Skeletal muscle satellite cell (primary cell): ENCODE measurements around the gene HP1BP3.
A peak's percentile ranks its signal among the peaks of the same experiment; 100 is the strongest.

Experiments used
- H3K27me3 ChIP-seq: 2 replicates; pipeline ENCODE4 v1.7.0; 2013; ENCODE audit warnings: low read length; ENCODE audit not compliant: control insufficient read depth, insufficient read depth
- H3K36me3 ChIP-seq: 2 replicates; pipeline ENCODE4 v1.7.0; 2013; ENCODE audit warnings: mild to moderate bottlenecking, control low read depth, low read length; ENCODE audit not compliant: insufficient read depth
- H3K4me1 ChIP-seq: 2 replicates; pipeline ENCODE4 v1.7.0; 2013; ENCODE audit warnings: low read length; ENCODE audit not compliant: control insufficient read depth, insufficient read depth
- H3K4me2 ChIP-seq: 2 replicates; pipeline ENCODE4 v1.7.0; 2013; ENCODE audit warnings: mild to moderate bottlenecking, low read length
- H3K4me3 ChIP-seq: 2 replicates; pipeline ENCODE4 v1.7.0; 2013; ENCODE audit warnings: low read length
- H3K9ac ChIP-seq: 2 replicates; pipeline ENCODE4 v1.7.0; 2013; ENCODE audit warnings: mild to moderate bottlenecking, low read depth, low read length, moderate library complexity
- H3K9me3 ChIP-seq: replicated peaks from 2 replicates; pipeline ENCODE4 v1.7.0; 2013; ENCODE audit warnings: mild to moderate bottlenecking, control low read depth, low read length

The HP1BP3 gene

DNA sequence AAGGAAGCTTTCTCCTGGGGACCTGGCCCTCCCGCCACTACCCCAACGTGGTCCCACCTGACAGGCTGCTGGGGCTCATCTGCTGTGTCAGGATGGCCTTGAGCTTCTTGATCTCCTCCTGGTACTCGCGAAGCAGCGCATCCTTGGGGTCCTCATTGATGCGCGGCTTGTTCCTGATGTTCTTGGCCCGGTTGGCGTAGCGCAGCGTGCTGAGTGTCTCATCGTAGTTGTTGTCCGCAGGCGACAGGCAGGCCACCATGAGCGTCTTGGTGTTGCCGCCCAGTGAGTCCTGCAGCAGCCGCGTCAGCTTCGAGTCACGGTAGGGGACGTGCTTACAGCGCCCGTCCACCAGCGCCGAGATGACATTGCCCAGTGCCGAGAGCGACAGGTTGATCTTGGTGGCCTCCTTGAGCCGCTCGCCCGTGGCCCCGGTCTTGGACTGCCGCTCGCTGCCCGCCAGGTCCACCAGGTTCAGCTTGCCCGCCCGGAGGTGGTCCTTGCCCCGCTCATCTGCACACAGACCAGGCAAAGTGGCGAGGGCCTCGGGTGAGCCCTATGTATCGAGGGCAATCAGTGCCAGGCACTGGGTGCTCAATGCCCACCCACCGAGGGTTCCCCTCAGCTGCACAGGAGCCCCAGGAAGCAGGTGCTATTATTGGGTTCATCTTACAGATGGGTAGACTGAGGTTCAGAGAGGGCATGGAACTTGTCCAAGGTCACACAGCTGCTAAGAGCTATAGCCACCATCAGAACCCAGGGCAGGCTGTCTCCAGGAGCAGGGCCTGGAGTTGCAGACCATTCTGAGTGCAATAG is 82.5 kb downstream of the HP1BP3 start:
- no peaks in the 10 kb centered on the region for H3K27me3 ChIP-seq
- no peak overlapping the region for H3K4me2 ChIP-seq
- H3K36me3 ChIP-seq: no peaks in the 10 kb centered on the region
- peaks cover 3% of the 10 kb centered on the region for H3K4me1 ChIP-seq
- H3K9ac ChIP-seq: no peak overlapping the region
- H3K4me3 ChIP-seq: no peak overlapping the region
- no peaks in the 10 kb centered on the region for H3K9me3 ChIP-seq

DNA sequence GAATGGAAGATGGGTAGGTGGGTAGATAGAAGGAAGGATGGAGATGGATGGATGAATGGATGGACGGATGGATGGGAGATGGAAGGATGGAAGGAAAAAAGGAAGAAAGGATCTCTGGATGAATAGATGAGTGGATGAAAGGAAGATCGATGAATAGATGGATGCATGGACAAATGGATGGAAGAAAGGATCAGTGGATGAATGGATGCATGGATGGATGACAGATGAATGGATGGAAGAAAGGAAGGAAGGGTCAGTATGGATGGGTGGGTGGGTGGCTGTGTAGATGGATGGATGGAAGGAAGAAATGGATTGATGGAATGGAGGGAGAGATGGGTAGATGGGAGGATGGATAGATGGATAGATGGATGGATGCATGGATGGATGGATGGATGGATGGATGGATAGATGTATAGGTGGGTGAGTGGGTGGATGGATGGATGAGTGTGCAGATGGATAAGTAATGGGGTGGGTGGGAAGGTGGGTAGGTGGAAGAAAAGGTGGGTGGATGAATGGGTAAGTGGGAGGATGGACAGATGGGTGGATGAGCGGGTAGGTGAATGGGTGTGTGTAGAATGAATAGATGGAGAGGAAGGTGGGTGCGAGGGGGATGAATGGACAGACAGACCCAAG is 83.9 kb downstream of the HP1BP3 start:
- Histone ChIP-seq H3K36me3 (no peaks in the 10 kb centered on the region), H3K9me3 (no peaks in the 10 kb centered on the region)

DNA sequence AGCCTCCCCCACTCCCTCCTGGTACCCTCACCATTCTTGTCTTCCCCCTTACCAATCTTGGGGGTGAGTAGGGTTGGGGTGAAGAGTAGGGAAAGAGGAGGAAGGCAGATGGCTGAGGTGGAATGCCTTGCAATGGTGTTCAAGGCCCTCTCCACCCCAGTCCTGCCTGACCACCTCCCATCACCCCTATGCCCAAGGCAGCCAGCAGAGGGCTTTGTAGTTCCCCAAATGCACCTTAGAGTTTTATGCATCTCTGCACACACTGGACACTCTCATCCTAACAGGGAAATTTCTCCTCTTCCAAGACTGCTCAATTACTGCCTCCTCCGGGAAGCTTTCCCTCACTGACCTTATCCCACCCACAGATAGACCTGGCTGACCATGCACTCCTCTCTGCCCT is 84.7 kb downstream of the HP1BP3 start:
- Histone ChIP-seq H3K9ac (no peak overlapping the region), H3K36me3 (no peaks in the 10 kb centered on the region), H3K9me3 (no peaks in the 10 kb centered on the region), H3K27me3 (no peaks in the 10 kb centered on the region), H3K4me2 (no peak overlapping the region), H3K4me1 (peaks cover 24% of the 10 kb centered on the region), H3K4me3 (no peak overlapping the region)

More for the DNA sequence above, 83.9 kb downstream of the HP1BP3 start:
- no peak overlapping the region for H3K9ac ChIP-seq
- H3K4me2 ChIP-seq: no peak overlapping the region
- no peaks in the 10 kb centered on the region for H3K27me3 ChIP-seq
- H3K4me1 ChIP-seq: peaks cover 16% of the 10 kb centered on the region
- H3K4me3 ChIP-seq: no peak overlapping the region

DNA sequence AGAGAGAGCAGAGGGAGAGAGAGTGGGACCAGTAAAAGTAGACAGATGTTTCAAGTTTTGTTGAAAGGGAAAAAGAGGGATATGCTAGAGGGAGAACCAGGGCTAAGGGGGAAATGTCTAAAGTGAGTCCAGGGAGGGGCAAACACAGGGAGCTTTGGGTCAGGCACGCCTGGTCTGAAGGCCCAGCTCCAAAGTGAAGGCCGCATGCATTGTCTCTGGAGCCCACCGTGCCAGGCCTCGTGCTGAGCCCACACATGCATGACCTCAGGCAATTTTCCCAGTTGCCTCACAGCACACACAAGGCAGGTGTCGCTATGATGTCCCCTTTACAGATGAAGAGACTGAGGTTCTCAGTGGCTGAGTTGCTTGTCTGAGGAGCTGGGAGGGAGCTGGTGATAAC is 85.3 kb downstream of the HP1BP3 start:
- no peaks in the 10 kb centered on the region for H3K27me3 ChIP-seq
- no peak overlapping the region for H3K4me2 ChIP-seq
- H3K4me3 ChIP-seq: no peak overlapping the region
- no peaks in the 10 kb centered on the region for H3K36me3 ChIP-seq
- H3K9ac ChIP-seq: no peak overlapping the region
- H3K9me3 ChIP-seq: no peaks in the 10 kb centered on the region
- peaks cover 30% of the 10 kb centered on the region for H3K4me1 ChIP-seq

DNA sequence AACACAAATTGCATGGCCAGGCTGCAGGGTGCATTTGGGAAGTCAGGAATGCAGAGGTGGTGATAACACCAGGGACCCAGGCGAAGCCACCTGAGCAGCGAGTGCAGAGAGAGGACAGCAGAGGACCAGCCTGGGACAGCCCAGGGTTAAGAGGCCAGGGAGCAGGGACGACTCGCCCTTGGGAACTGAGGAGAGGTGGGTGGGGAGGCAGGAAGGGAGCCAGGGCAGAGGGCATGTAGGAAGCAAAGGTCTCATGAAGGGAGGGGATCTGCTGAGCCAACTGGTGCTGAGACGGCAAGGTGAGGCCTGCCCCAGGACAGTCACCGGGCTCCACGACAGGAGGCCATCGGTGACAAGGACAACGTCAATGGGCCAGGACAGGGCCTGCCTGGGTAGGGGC is 85.7 kb downstream of the HP1BP3 start:
- H3K36me3 ChIP-seq: no peaks in the 10 kb centered on the region
- H3K27me3 ChIP-seq: no peaks in the 10 kb centered on the region
- no peak overlapping the region for H3K4me2 ChIP-seq
- no peak overlapping the region for H3K9ac ChIP-seq
- H3K9me3 ChIP-seq: no peaks in the 10 kb centered on the region
- no peak overlapping the region for H3K4me3 ChIP-seq
- peaks cover 30% of the 10 kb centered on the region for H3K4me1 ChIP-seq

DNA sequence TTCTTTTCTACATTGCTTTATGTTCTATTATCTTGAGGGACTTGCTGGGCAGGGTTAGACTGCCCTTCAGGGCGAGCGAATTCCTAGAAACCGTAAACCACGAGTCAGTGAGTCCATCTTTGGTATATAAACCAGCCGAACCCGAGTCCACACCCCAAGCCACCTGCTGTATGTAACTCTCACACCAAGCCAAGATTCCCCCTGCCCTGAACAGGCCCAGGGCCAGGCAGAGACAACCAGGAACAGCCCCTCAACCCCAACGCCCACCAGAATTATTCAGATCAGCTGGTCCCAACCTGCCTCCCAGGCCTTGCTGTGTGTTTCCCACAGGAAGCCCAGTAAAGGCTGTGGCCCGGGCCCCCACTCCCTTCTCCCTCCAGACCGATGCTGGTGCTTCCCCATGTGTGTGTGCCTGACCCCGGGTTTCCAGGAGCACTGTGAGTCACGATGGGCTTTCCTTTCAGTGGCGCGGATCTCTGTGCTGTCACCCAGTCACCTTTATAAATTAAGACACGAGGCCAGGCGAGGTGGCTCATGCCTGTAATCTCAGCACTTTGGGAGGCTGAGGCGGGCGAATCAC is 86.4 kb downstream of the HP1BP3 start:
- H3K9ac ChIP-seq: no peak overlapping the region
- peaks cover 30% of the 10 kb centered on the region for H3K4me1 ChIP-seq
- H3K36me3 ChIP-seq: no peaks in the 10 kb centered on the region
- no peak overlapping the region for H3K4me3 ChIP-seq
- H3K9me3 ChIP-seq: no peaks in the 10 kb centered on the region
- no peak overlapping the region for H3K4me2 ChIP-seq
- no peaks in the 10 kb centered on the region for H3K27me3 ChIP-seq

DNA sequence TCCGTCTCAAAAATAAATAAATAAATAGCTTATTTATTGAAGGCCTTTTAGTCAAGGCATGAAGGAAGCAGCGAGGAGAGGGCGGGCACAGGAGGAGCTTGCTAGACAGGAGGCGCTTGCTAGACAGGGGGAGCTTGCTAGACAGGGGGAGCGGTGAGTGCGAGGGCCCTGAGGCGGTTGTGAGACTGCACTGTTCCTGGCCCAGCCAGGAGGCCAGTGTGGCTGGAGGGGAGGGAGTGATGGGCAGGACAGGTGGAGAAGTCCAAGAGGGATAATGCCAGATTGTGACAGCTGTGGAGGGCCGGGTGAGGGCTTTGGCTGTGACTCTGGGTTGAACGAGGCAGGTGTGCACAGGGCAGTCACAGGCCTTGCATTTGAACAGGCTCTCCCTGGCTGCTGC is 87.5 kb downstream of the HP1BP3 start:
- Histone ChIP-seq H3K4me2 (no peak overlapping the region), H3K4me3 (no peak overlapping the region), H3K36me3 (no peaks in the 10 kb centered on the region), H3K4me1 (peaks cover 30% of the 10 kb centered on the region), H3K27me3 (no peaks in the 10 kb centered on the region), H3K9me3 (no peaks in the 10 kb centered on the region), H3K9ac (no peak overlapping the region)

DNA sequence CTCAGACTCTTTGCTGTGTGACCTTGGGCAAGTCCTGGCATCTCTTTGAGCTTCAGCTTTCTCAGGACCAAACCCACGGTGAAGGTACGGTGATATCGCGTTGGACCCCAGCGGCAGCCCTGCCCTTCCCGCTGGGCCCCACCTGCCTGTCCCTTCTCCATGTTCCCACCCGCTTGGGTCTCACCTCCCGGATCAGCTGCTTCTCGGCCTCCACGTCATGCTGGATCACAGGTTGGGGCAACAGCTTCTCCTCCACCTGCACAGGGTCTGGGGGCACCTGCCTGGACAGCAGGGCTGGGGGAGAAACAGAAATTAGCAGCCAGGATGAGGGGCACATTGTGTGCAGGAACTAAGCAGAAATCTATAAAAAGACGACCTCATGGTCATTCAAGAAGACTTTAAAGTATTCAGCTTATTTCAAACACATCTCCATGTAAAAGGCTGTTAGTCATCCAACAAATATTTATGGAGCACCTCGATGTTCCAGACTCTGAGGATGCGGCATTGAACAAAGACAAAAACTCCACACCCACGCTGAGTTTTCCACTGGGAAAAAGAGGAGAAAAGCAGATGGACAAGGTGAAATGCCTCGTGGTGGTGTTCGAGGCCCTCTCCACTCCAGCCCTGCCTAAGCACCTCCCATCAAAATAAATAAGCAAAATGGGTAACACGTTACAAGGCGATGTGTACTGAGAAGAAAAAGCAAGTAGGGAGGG is 88.8 kb downstream of the HP1BP3 start:
- Histone ChIP-seq H3K4me1 (peaks cover 30% of the 10 kb centered on the region), H3K9me3 (no peaks in the 10 kb centered on the region), H3K4me3 (peak overlapping the region; percentile 17), H3K4me2 (peak overlapping the region; percentile 65), H3K36me3 (no peaks in the 10 kb centered on the region), H3K9ac (peak overlapping the region; percentile 43), H3K27me3 (no peaks in the 10 kb centered on the region)

DNA sequence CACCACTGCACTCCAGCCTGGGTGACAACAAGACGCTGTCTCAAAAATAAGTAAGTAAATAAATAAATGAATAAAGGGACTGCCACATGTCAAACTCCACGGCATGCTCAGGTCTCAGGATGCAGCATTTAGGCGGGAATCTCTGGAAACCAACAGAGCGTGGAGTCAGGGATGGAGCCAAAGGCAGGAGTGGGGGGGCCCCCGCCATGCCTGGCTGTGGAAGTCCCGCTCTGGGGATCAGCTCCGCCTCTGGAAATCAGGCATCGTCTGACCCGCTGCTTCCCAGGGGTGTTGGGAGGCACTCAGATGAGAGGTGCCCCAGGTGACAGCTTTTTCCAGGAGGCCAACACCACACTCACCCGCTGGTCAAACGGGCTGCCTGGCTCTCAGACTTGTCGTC is 89.5 kb downstream of the HP1BP3 start:
- Histone ChIP-seq H3K9me3 (no peaks in the 10 kb centered on the region), H3K9ac (peak overlapping the region; percentile 86), H3K4me3 (no peak overlapping the region), H3K27me3 (no peaks in the 10 kb centered on the region), H3K36me3 (no peaks in the 10 kb centered on the region), H3K4me2 (peak overlapping the region; percentile 94), H3K4me1 (peaks cover 30% of the 10 kb centered on the region)

DNA sequence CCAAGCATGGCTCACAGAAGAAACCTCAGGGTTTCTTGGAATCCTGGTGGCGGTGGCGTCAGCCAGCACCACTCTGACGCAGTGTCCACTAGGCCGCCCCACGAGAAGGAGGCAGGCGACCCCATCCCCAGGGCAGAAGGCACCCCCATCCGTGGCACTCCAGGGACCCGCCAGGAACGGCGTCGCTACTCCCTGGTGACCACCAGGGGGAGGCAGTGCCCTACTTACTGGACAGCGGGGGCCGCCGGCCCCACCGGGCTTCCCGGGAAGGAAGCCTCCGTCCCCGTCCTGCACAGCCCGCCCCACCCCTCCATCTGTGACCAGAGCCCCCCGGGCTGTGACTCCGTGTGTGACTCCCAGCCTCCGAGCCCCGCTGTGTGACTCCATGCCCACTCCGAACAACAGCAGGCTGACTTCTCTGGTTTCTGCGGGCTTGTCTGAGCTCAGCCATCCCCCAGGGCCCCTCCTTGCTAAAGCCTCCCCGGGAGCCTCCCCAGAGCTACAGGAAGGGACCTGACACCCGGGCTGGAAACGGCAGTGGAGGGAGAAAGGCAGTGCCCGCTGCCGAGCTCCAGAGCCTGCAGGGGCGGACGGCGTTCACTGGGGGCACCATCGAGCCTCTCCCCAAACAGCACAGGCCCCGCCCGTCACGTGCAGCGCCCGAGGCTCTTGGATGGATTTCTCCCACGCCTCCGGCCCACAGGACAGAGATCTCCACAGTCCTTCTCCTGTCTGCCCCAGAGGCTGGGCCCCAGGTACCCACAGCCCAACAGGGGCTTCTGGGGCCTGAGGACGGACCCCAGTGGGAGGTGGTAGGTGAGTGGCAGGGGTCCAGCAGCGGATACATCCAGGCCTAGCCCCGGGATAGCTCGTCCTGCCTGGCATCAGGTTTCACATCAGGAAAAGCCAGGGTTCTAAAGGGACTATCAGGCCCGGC is 90.4 kb downstream of the HP1BP3 start:
- H3K27me3 ChIP-seq: no peaks in the 10 kb centered on the region
- peak overlapping the region; percentile 75 for H3K4me3 ChIP-seq
- peak overlapping the region; percentile 94 for H3K4me2 ChIP-seq
- no peaks in the 10 kb centered on the region for H3K36me3 ChIP-seq
- peaks cover 30% of the 10 kb centered on the region for H3K4me1 ChIP-seq
- H3K9ac ChIP-seq: peak overlapping the region; percentile 86
- no peaks in the 10 kb centered on the region for H3K9me3 ChIP-seq
